HCT116 (cell line): Measurements from ENCODE around the gene CFAP161. TPM values are rescaled to one million over a fixed set of nuclear protein-coding genes. Genes with fewer than 3 reads are reported as not detected.

ENCODE experiments used
- ATAC-seq: fragments of 200-7000 bp; cut with Tn5 transposase; 2 replicates; pipeline ENCODE4 v1.9.1; 2020; ENCODE audit warnings: mild to moderate bottlenecking, moderate library complexity
- BruUV-seq: library from RNA; stranded (reverse); fragments of 400-500 nt; replicated peaks from 2 replicates; lab custom pipeline; 2021; lab: Mats Ljungman, UMichigan
- CTCF ChIA-PET: fragments of 300-600 bp; sonication (Branson Sonifier 250); formaldehyde crosslinking; loops from one replicate; lab custom pipeline; 2021; ENCODE audit warnings: antibody characterized with exemption; lab: Charles Lee
- POLR2A ChIA-PET: fragments of 300-600, 350-600 bp; sonication (Branson Sonifier 250); formaldehyde crosslinking; loops from one replicate; lab custom pipeline; 2021; ENCODE audit warnings: antibody characterized with exemption; lab: Charles Lee
- RAD21 ChIA-PET, 2 experiments: fragments of 300-600 bp; sonication (Branson Sonifier 250); formaldehyde crosslinking; loops; one replicate each; lab custom pipeline; 2023; ENCODE audit warnings: low total read pairs in 2 of 2; ENCODE audit not compliant: uncharacterized antibody in 2 of 2, unreplicated experiment in 2 of 2, low non-redundant PET in 1 of 2; lab: Charles Lee
- DNase-seq: peaks from one replicate; pipeline ENCODE4 v3.0.0-alpha.2; 2010; ENCODE audit warnings: low read depth, low spot score
- H2AFZ ChIP-seq: fragments of 200-600 bp; shearing (Covaris generic), sonication (generic); 2 replicates; pipeline ENCODE4 v1.6.1; 2017; ENCODE audit warnings: low read depth, mixed run types, mixed read lengths, antibody characterized with exemption, low read length; ENCODE audit not compliant: poor library complexity, severe bottlenecking
- H3K27ac ChIP-seq: 2 replicates; pipeline ENCODE4 v1.5.1; 2012; ENCODE audit warnings: low read depth, low read length
- H3K27me3 ChIP-seq: fragments of 200-600 bp; sonication (generic); 2 replicates; pipeline ENCODE4 v1.6.1; 2016; ENCODE audit warnings: mixed run types, low read length, mixed read lengths; ENCODE audit not compliant: insufficient read depth
- H3K36me3 ChIP-seq, 2 experiments: fragments of 200-500 bp in 1 of 2; fragments of 200-600 bp in 1 of 2; sonication (Bioruptor generic) in 1 of 2; sonication (generic) in 1 of 2; 2 replicates each; pipeline versions ENCODE4 v1.5.1 to v1.6.1; 2014 to 2016; ENCODE audit warnings: low read length in 2 of 2, inconsistent platforms in 1 of 2, mixed read lengths in 1 of 2, mixed run types in 1 of 2; ENCODE audit not compliant: insufficient read depth in 2 of 2, control insufficient read depth in 1 of 2
- H3K4me1 ChIP-seq, 2 experiments: fragments of 200-600 bp in 1 of 2; sonication (generic) in 1 of 2; 2 replicates each; pipeline versions ENCODE4 v1.5.1 to v1.6.1; 2012 to 2017; ENCODE audit warnings: low read length in 2 of 2, inconsistent platforms in 1 of 2, mild to moderate bottlenecking in 1 of 2, mixed read lengths in 1 of 2, mixed run types in 1 of 2, moderate library complexity in 1 of 2; ENCODE audit not compliant: insufficient read depth in 2 of 2, control insufficient read depth in 1 of 2
- H3K4me2 ChIP-seq: fragments of 200-600 bp; sonication (generic); 2 replicates; pipeline ENCODE4 v1.6.1; 2017; ENCODE audit warnings: mixed run types, low read length, mixed read lengths
- H3K4me3 ChIP-seq, 2 experiments: fragments of 200-600 bp in 1 of 2; sonication (generic) in 1 of 2; replicated peaks in 1 of 2; 2 replicates each; pipeline ENCODE4 v1.5.1; 2011 to 2016; ENCODE audit warnings: low read length in 2 of 2, control low read depth in 1 of 2, low read depth in 1 of 2, mild to moderate bottlenecking in 1 of 2, mixed read lengths in 1 of 2, mixed run types in 1 of 2
- H3K79me2 ChIP-seq: fragments of 200-600 bp; sonication (generic); 2 replicates; pipeline ENCODE4 v1.6.1; 2017; ENCODE audit warnings: mild to moderate bottlenecking, mixed run types, low read length, moderate library complexity, mixed read lengths; ENCODE audit not compliant: insufficient read depth
- H3K9ac ChIP-seq: fragments of 200-600 bp; sonication (generic); 2 replicates; pipeline ENCODE4 v1.6.1; 2016; ENCODE audit warnings: low read length, mixed read lengths
- H3K9me2 ChIP-seq: fragments of 200-600 bp; sonication (generic), shearing (Covaris generic); 2 replicates; pipeline ENCODE4 v1.6.1; 2017; ENCODE audit warnings: mixed run types, mild to moderate bottlenecking, moderate library complexity; ENCODE audit not compliant: insufficient read depth
- H3K9me3 ChIP-seq, 2 experiments: fragments of 200-500 bp in 1 of 2; fragments of 200-600 bp in 1 of 2; sonication (Bioruptor generic) in 1 of 2; sonication (generic) in 1 of 2; 2 replicates each; pipeline ENCODE4 v1.6.1; 2014 to 2017; ENCODE audit warnings: low read length in 2 of 2, mixed read lengths in 2 of 2, inconsistent platforms in 1 of 2, low read depth in 1 of 2, mild to moderate bottlenecking in 1 of 2, mixed run types in 1 of 2, moderate library complexity in 1 of 2; ENCODE audit not compliant: control insufficient read depth in 1 of 2, insufficient read depth in 1 of 2
- H4K20me1 ChIP-seq: fragments of 200-600 bp; sonication (generic), shearing (Covaris generic); 2 replicates; pipeline ENCODE4 v1.6.1; 2017; ENCODE audit warnings: mixed run types, mild to moderate bottlenecking, moderate library complexity; ENCODE audit not compliant: insufficient read depth
- ELF1 ChIP-seq: IDR thresholded peaks from 2 replicates; pipeline ENCODE4 v1.6.1; 2012; ENCODE audit warnings: low read depth, borderline replicate concordance
- EZH2 ChIP-seq: fragments of 200-600 bp; sonication (generic); IDR thresholded peaks from 2 replicates; pipeline ENCODE4 v1.6.1; 2017; ENCODE audit warnings: antibody characterized with exemption, mixed run types
- EZH2phosphoT487 ChIP-seq: fragments of 200-600 bp; IDR thresholded peaks from 2 replicates; pipeline ENCODE4 v1.6.1; 2018; ENCODE audit warnings: antibody characterized with exemption, borderline replicate concordance
- FOSL1 ChIP-seq: IDR thresholded peaks from 2 replicates; pipeline ENCODE4 v1.6.1; 2012; ENCODE audit warnings: low read depth
- JUND ChIP-seq: IDR thresholded peaks from 2 replicates; pipeline ENCODE4 v1.6.1; 2012
- POLR2A ChIP-seq: IDR thresholded peaks from 2 replicates; pipeline ENCODE4 v1.7.0; 2011; ENCODE audit warnings: borderline replicate concordance; ENCODE audit not compliant: insufficient read depth, insufficient read length; ENCODE audit errors: extremely low read depth
- POLR2AphosphoS5 ChIP-seq: IDR thresholded peaks from 2 replicates; pipeline ENCODE4 v1.6.1; 2011; ENCODE audit warnings: mild to moderate bottlenecking, low read depth, low read length, moderate library complexity
- SIN3A ChIP-seq: IDR thresholded peaks from 2 replicates; pipeline ENCODE4 v1.6.1; 2012; ENCODE audit warnings: low read depth
- SP1 ChIP-seq: IDR thresholded peaks from 2 replicates; pipeline ENCODE4 v1.6.1; 2012; ENCODE audit warnings: low read depth
- SRF ChIP-seq: IDR thresholded peaks from 2 replicates; pipeline ENCODE4 v1.6.1; 2012; ENCODE audit warnings: low read depth
- ZFX ChIP-seq: fragments of 450-650 bp; IDR thresholded peaks from 2 replicates; pipeline ENCODE4 v1.6.1; 2017
- ZNF274 ChIP-seq: fragments of 200-500 bp; sonication (Bioruptor generic); IDR thresholded peaks from 2 replicates; pipeline ENCODE4 v1.6.1; 2014; ENCODE audit warnings: mild to moderate bottlenecking, low read depth, low read length, inconsistent platforms
- intact Hi-C: fragments of 100-400 bp; cut with micrococcal nuclease; formaldehyde crosslinking; loops from 2 replicates; pipeline ENCODE4 v1.10.0; 2022
- total RNA-seq: library from RNA; stranded (reverse); gene quantifications from one replicate; pipeline ENCODE4 v1.2.1, GENCODE V29; 2021; ENCODE audit not compliant: unreplicated experiment
- TF ChIP-seq, protein P1 (sequence below): IDR thresholded peaks from 2 replicates; pipeline ENCODE4 v1.6.1; 2011; ENCODE audit warnings: mild to moderate bottlenecking, low read length, moderate library complexity; ENCODE audit not compliant: insufficient replicate concordance; ENCODE audit errors: extremely low read depth
- TF ChIP-seq, protein P2 (sequence below): IDR thresholded peaks from 2 replicates; pipeline ENCODE4 v1.6.1; 2012; ENCODE audit warnings: low read depth

CFAP161 gene
- total RNA-seq, 1 experiment from 2014 or later = 0.15 TPM

DNA sequence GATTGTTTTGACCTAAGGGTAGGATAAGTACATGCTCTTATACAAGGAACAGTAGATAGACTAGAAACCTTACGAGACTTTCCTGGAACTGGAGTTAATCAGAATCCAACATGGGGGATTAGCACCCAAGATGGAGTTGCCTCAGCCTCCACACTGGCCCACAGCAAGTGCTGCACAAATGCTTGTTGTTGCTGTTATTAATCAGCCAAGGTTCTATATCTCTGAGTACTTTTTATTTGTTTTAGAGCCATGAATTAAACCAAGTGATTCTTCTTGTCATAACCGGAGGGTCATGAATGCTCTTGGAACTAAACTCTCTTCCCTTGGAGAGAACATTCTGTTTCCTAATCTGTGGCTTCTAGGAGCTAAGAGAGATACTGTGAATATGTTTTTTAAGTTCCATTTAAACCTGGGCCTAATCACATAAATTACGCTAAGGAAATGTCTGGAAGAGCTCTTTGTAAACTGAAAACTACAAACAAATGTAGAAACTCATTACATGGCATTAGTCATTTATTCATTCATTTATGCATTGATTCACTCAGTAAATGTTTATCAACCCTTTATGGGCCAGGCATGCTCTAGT lies 56.9 kb downstream of the CFAP161 start:
- BruUV-seq = no TSS peak

More for the DNA sequence above, 56.9 kb downstream of the CFAP161 start:
- RAD21 ChIA-PET = no interaction called here
- CTCF ChIA-PET = no interaction called here
- ATAC-seq = no peak
- Histone ChIP-seq H3K36me3 (no peaks in the 10 kb centered on the region), H3K4me2 (no peak overlapping the region), H3K4me3 (no peak overlapping the region), H3K9ac (no peak overlapping the region), H3K9me2 (no peaks in the 10 kb centered on the region), H2AFZ (no peak overlapping the region), H3K27ac (no peak overlapping the region), H3K4me1 (no peaks in the 10 kb centered on the region), H3K27me3 (no peaks in the 10 kb centered on the region), H3K9me3 (no peaks in the 10 kb centered on the region), H3K79me2 (no peaks in the 10 kb centered on the region), H4K20me1 (no peaks in the 10 kb centered on the region)
- POLR2A ChIA-PET = no interaction called here
- TF ChIP-seq EZH2 (no peak), POLR2A (no peak), JUND (no peak), SRF (no peak), ELF1 (no peak), ZFX (no peak), ZNF274 (no peak), SIN3A (no peak), EZH2phosphoT487 (no peak), FOSL1 (no peak), SP1 (no peak), POLR2AphosphoS5 (no peak)
- TF ChIP-seq, protein P1, sequence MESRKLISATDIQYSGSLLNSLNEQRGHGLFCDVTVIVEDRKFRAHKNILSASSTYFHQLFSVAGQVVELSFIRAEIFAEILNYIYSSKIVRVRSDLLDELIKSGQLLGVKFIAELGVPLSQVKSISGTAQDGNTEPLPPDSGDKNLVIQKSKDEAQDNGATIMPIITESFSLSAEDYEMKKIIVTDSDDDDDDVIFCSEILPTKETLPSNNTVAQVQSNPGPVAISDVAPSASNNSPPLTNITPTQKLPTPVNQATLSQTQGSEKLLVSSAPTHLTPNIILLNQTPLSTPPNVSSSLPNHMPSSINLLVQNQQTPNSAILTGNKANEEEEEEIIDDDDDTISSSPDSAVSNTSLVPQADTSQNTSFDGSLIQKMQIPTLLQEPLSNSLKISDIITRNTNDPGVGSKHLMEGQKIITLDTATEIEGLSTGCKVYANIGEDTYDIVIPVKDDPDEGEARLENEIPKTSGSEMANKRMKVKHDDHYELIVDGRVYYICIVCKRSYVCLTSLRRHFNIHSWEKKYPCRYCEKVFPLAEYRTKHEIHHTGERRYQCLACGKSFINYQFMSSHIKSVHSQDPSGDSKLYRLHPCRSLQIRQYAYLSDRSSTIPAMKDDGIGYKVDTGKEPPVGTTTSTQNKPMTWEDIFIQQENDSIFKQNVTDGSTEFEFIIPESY = no peak
- TF ChIP-seq, protein P2, sequence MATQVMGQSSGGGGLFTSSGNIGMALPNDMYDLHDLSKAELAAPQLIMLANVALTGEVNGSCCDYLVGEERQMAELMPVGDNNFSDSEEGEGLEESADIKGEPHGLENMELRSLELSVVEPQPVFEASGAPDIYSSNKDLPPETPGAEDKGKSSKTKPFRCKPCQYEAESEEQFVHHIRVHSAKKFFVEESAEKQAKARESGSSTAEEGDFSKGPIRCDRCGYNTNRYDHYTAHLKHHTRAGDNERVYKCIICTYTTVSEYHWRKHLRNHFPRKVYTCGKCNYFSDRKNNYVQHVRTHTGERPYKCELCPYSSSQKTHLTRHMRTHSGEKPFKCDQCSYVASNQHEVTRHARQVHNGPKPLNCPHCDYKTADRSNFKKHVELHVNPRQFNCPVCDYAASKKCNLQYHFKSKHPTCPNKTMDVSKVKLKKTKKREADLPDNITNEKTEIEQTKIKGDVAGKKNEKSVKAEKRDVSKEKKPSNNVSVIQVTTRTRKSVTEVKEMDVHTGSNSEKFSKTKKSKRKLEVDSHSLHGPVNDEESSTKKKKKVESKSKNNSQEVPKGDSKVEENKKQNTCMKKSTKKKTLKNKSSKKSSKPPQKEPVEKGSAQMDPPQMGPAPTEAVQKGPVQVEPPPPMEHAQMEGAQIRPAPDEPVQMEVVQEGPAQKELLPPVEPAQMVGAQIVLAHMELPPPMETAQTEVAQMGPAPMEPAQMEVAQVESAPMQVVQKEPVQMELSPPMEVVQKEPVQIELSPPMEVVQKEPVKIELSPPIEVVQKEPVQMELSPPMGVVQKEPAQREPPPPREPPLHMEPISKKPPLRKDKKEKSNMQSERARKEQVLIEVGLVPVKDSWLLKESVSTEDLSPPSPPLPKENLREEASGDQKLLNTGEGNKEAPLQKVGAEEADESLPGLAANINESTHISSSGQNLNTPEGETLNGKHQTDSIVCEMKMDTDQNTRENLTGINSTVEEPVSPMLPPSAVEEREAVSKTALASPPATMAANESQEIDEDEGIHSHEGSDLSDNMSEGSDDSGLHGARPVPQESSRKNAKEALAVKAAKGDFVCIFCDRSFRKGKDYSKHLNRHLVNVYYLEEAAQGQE = no peak
- DNase-seq = no peak
- intact Hi-C loops = no loop called here
